Trophoblast cell (in vitro differentiated cells and primary cell): Measurements from ENCODE around the gene IFNGR1.

Experiments used
- DNase-seq, 2 donors: peaks; one replicate each; pipeline ENCODE4 v3.0.0-alpha.2; 2016
- H2AFZ ChIP-seq: 2 replicates; pipeline ENCODE4 v1.6.1; 2013; ENCODE audit warnings: low read length, moderate library complexity, mild to moderate bottlenecking; ENCODE audit not compliant: insufficient read depth, poor library complexity
- H2AK5ac ChIP-seq: 2 replicates; pipeline ENCODE4 v1.6.1; 2013; ENCODE audit warnings: mild to moderate bottlenecking, low read length
- H2BK120ac ChIP-seq: 2 replicates; pipeline ENCODE4 v1.6.1; 2013; ENCODE audit warnings: low read length, mild to moderate bottlenecking, moderate library complexity; ENCODE audit not compliant: insufficient read depth, poor library complexity
- H2BK12ac ChIP-seq: 2 replicates; pipeline ENCODE4 v1.6.1; 2013; ENCODE audit warnings: mild to moderate bottlenecking, low read length, moderate library complexity
- H2BK5ac ChIP-seq: 2 replicates; pipeline ENCODE4 v1.6.1; 2013; ENCODE audit warnings: low read length, low read depth, moderate library complexity, mild to moderate bottlenecking; ENCODE audit not compliant: poor library complexity
- H3K14ac ChIP-seq: 2 replicates; pipeline ENCODE4 v1.6.1; 2013; ENCODE audit warnings: mild to moderate bottlenecking, low read length
- H3K18ac ChIP-seq: 2 replicates; pipeline ENCODE4 v1.6.1; 2013; ENCODE audit warnings: mild to moderate bottlenecking, low read length
- H3K23ac ChIP-seq: 2 replicates; pipeline ENCODE4 v1.6.1; 2013; ENCODE audit warnings: low read length
- H3K27ac ChIP-seq: 2 replicates; pipeline ENCODE4 v1.5.1; 2013; ENCODE audit warnings: low read depth, mild to moderate bottlenecking, inconsistent platforms, low read length, moderate library complexity
- H3K27me3 ChIP-seq: 2 replicates; pipeline ENCODE4 v1.6.1; 2013; ENCODE audit warnings: inconsistent platforms, mild to moderate bottlenecking, low read length, moderate library complexity; ENCODE audit not compliant: insufficient read depth
- H3K36me3 ChIP-seq, 2 experiments: 1 replicate in 1 of 2; 2 replicates in 1 of 2; pipeline ENCODE4 v1.6.1; 2013; ENCODE audit warnings: low read length in 2 of 2, mild to moderate bottlenecking in 2 of 2, moderate library complexity in 1 of 2; ENCODE audit not compliant: insufficient read depth in 2 of 2, control insufficient read depth in 1 of 2
- H3K4ac ChIP-seq: 2 replicates; pipeline ENCODE4 v1.6.1; 2013; ENCODE audit warnings: low read depth, mild to moderate bottlenecking, low read length, moderate library complexity
- H3K4me1 ChIP-seq, 2 experiments: 1 replicate in 1 of 2; 2 replicates in 1 of 2; pipeline ENCODE4 v1.6.1; 2013; ENCODE audit warnings: low read length in 2 of 2, mild to moderate bottlenecking in 2 of 2, moderate library complexity in 1 of 2; ENCODE audit not compliant: insufficient read depth in 2 of 2, control insufficient read depth in 1 of 2
- H3K4me2 ChIP-seq: 2 replicates; pipeline ENCODE4 v1.6.1; 2013; ENCODE audit warnings: inconsistent platforms, mild to moderate bottlenecking, low read length, moderate library complexity
- H3K4me3 ChIP-seq: 2 replicates; pipeline ENCODE4 v1.5.1; 2013; ENCODE audit warnings: mild to moderate bottlenecking, low read depth, low read length, inconsistent platforms
- H3K79me1 ChIP-seq: one replicate; pipeline ENCODE4 v1.6.1; 2013; ENCODE audit warnings: low read length
- H3K79me2 ChIP-seq: 2 replicates; pipeline ENCODE4 v1.6.1; 2013; ENCODE audit warnings: low read length, mild to moderate bottlenecking; ENCODE audit not compliant: control insufficient read depth, insufficient read depth, poor library complexity
- H3K9ac ChIP-seq: 2 replicates; pipeline ENCODE4 v1.6.1; 2013; ENCODE audit warnings: mild to moderate bottlenecking, low read length
- H3K9me3 ChIP-seq: 2 replicates; pipeline ENCODE4 v1.6.1; 2013; ENCODE audit warnings: low read depth, mild to moderate bottlenecking, control low read depth, inconsistent platforms, low read length; ENCODE audit not compliant: insufficient read depth
- H4K12ac ChIP-seq: 2 replicates; pipeline ENCODE4 v1.6.1; 2013; ENCODE audit warnings: low read depth, mild to moderate bottlenecking, low read length, moderate library complexity
- H4K8ac ChIP-seq: 2 replicates; pipeline ENCODE4 v1.6.1; 2013; ENCODE audit warnings: low read depth, mild to moderate bottlenecking, low read length, moderate library complexity
- H4K91ac ChIP-seq: one replicate; pipeline ENCODE4 v1.6.1; 2013; ENCODE audit warnings: low read depth, mild to moderate bottlenecking, low read length, moderate library complexity
- WGBS: extraction: QIAGEN DNeasy Blood & Tissue Kit; methylation state at CpG from one replicate; pipeline ENCODE4 v1.1.7; 2013; ENCODE audit warnings: missing lambda C conversion rate; ENCODE audit not compliant: insufficient read length, insufficient coverage; ENCODE audit errors: extremely low coverage; 5-methylcytosine and 5-hydroxymethylcytosine counted together

Gene IFNGR1

DNA sequence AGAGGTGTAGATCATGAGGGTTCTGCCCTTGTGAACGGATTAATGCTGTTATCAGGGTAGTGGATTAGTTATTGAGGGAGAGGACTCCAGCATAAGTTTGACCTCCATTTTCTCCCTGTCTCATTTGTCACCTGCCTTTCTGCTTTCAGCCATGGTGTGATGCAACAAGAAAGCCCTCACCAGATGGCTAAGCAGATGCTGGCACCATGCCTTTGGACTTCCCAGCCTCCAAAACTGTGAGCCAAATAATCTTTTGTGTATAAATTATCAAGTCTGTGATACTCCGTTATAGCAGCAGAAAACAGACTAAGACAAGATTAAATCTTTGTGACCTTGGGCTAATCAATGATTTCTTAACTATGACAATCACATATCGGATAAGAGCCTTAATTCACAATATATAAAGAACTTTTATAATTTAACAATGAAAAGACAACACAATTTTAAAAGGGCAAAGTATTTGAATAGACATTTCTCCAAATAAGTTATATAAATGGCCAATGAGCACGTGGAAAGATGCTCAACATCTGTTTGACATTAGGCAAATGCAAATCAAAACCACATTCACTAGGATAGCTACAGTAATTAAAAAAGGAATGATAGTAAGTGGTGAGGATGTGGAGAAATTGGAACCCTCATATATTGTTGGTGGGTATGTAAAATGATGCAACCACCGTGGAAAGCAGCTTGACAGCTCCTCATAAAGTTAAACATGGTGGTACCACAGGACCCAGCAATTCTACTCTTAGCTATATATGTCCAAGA is 45.3 kb upstream of the IFNGR1 start:
- H3K4me1 ChIP-seq: no peaks in the 10 kb centered on the region
- no peak overlapping the region for H3K4me3 ChIP-seq
- H3K27me3 ChIP-seq: no peaks in the 10 kb centered on the region
- WGBS: no CpG with 5 or more reads among the region's 5 CpGs
- no peak overlapping the region for H2AFZ ChIP-seq
- H3K79me1 ChIP-seq: no peaks in the 10 kb centered on the region
- H4K91ac ChIP-seq: no peak overlapping the region
- H3K79me2 ChIP-seq: no peaks in the 10 kb centered on the region
- no peak overlapping the region for H3K9ac ChIP-seq
- H4K12ac ChIP-seq: no peak overlapping the region
- no peak overlapping the region for H3K4me2 ChIP-seq
- H3K4ac ChIP-seq: no peak overlapping the region
- no peak for DNase-seq
- H2AK5ac ChIP-seq: no peak overlapping the region
- H2BK120ac ChIP-seq: no peak overlapping the region
- H3K18ac ChIP-seq: no peak overlapping the region
- no peak overlapping the region for H2BK5ac ChIP-seq
- no peak overlapping the region for H3K23ac ChIP-seq
- no peaks in the 10 kb centered on the region for H3K36me3 ChIP-seq
- no peaks in the 10 kb centered on the region for H3K9me3 ChIP-seq
- H3K14ac ChIP-seq: no peak overlapping the region
- H2BK12ac ChIP-seq: no peak overlapping the region
- no peak overlapping the region for H3K27ac ChIP-seq
- no peak overlapping the region for H4K8ac ChIP-seq

- Histone ChIP-seq H3K79me2 (no peaks in the 10 kb centered on the region), H3K18ac (no peak overlapping the region), H3K27me3 (no peaks in the 10 kb centered on the region), H4K12ac (no peak overlapping the region), H4K91ac (no peak overlapping the region), H3K9me3 (peaks cover 1% of the 10 kb centered on the region), H2BK5ac (no peak overlapping the region), H3K27ac (no peak overlapping the region), H3K4ac (no peak overlapping the region), H3K23ac (no peak overlapping the region), H3K9ac (no peak overlapping the region), H3K14ac (no peak overlapping the region), H3K4me3 (no peak overlapping the region), H3K4me2 (no peak overlapping the region), H4K8ac (no peak overlapping the region), H2AFZ (no peak overlapping the region), H3K4me1 (no peaks in the 10 kb centered on the region), H3K36me3 (no peaks in the 10 kb centered on the region), H2AK5ac (no peak overlapping the region), H3K79me1 (no peaks in the 10 kb centered on the region), H2BK120ac (no peak overlapping the region), H2BK12ac (no peak overlapping the region)
- no peak for DNase-seq
These were observed 42.6 kb upstream of the IFNGR1 start for GRCh38 chr6:137261761-137262160.

- H3K4me3 ChIP-seq: no peak overlapping the region
- no peak overlapping the region for H3K23ac ChIP-seq
- H3K27ac ChIP-seq: no peak overlapping the region
- no peaks in the 10 kb centered on the region for H3K36me3 ChIP-seq
- no peak overlapping the region for H4K12ac ChIP-seq
- H3K4ac ChIP-seq: no peak overlapping the region
- H3K79me1 ChIP-seq: no peaks in the 10 kb centered on the region
- H2AFZ ChIP-seq: no peak overlapping the region
- no peak overlapping the region for H4K8ac ChIP-seq
- peak overlapping the region; percentile 47 for H4K91ac ChIP-seq
- DNase-seq: no peak
- H3K9ac ChIP-seq: no peak overlapping the region
- H3K4me2 ChIP-seq: no peak overlapping the region
- WGBS: no CpG with 5 or more reads among the region's 3 CpGs
- no peak overlapping the region for H2BK120ac ChIP-seq
- no peaks in the 10 kb centered on the region for H3K27me3 ChIP-seq
- no peak overlapping the region for H2BK5ac ChIP-seq
- H3K18ac ChIP-seq: no peak overlapping the region
- H3K9me3 ChIP-seq: peaks cover 1% of the 10 kb centered on the region
- H3K14ac ChIP-seq: no peak overlapping the region
- no peak overlapping the region for H2AK5ac ChIP-seq
- H3K79me2 ChIP-seq: no peaks in the 10 kb centered on the region
- H3K4me1 ChIP-seq: no peaks in the 10 kb centered on the region
- peak overlapping the region; percentile 3 for H2BK12ac ChIP-seq
These were observed 42.2 kb upstream of the IFNGR1 start for GRCh38 chr6:137261361-137261760.

GRCh38 chr6:137260217-137260616 is 41.0 kb upstream of the IFNGR1 start:
- no peaks in the 10 kb centered on the region for H3K4me1 ChIP-seq
- no peak overlapping the region for H3K4ac ChIP-seq
- H2AFZ ChIP-seq: no peak overlapping the region
- peaks cover 1% of the 10 kb centered on the region for H3K9me3 ChIP-seq
- H4K8ac ChIP-seq: no peak overlapping the region
- H3K79me1 ChIP-seq: no peaks in the 10 kb centered on the region
- H3K23ac ChIP-seq: no peak overlapping the region
- DNase-seq: no peak
- no peak overlapping the region for H2BK120ac ChIP-seq
- no peak overlapping the region for H3K4me2 ChIP-seq
- H2AK5ac ChIP-seq: no peak overlapping the region
- H3K36me3 ChIP-seq: no peaks in the 10 kb centered on the region
- H3K9ac ChIP-seq: no peak overlapping the region
- no peak overlapping the region for H3K14ac ChIP-seq
- H3K79me2 ChIP-seq: no peaks in the 10 kb centered on the region
- H3K18ac ChIP-seq: no peak overlapping the region
- no peak overlapping the region for H3K4me3 ChIP-seq
- H4K12ac ChIP-seq: no peak overlapping the region
- no peak overlapping the region for H2BK12ac ChIP-seq
- no peak overlapping the region for H3K27ac ChIP-seq
- no peaks in the 10 kb centered on the region for H3K27me3 ChIP-seq
- no peak overlapping the region for H4K91ac ChIP-seq
- no peak overlapping the region for H2BK5ac ChIP-seq
- WGBS: no CpG with 5 or more reads among the region's 6 CpGs
